DMS79 treated with DMSO at 0.1 percent for 48 hours (cell line): ENCODE data around the gene PUM1.
A peak's percentile ranks its signal among the peaks of the same experiment; 100 is the strongest.

Source experiments
- DNase-seq: peaks from one replicate; lab custom pipeline; 2025; lab: John Stamatoyannopoulos, UW

The PUM1 gene

GRCh38 chr1:30929135-30929889 is 136.2 kb downstream of the PUM1 start:
- DNase-seq: no peak

GRCh38 chr1:30928789-30929134 is 136.8 kb downstream of the PUM1 start:
- no peak for DNase-seq

- DNase-seq: no peak
These were observed 137.3 kb downstream of the PUM1 start for GRCh38 chr1:30928171-30928570.

- no peak for DNase-seq
These were observed 138.1 kb downstream of the PUM1 start for GRCh38 chr1:30927448-30927847.

- DNase-seq: no peak
These were observed 141.9 kb downstream of the PUM1 start for GRCh38 chr1:30923597-30923996.

- DNase-seq: no peak
These were observed 144.7 kb downstream of the PUM1 start for GRCh38 chr1:30920827-30921226.

GRCh38 chr1:30919025-30919881 is 146.3 kb downstream of the PUM1 start:
- peak; percentile 47 for DNase-seq

GRCh38 chr1:30916296-30916695 is 149.2 kb downstream of the PUM1 start:
- no peak for DNase-seq

GRCh38 chr1:30915491-30916230 is 149.9 kb downstream of the PUM1 start:
- DNase-seq: no peak

- DNase-seq: no peak
These were observed 150.6 kb downstream of the PUM1 start for GRCh38 chr1:30914931-30915330.

GRCh38 chr1:30914587-30914922 is 151.0 kb downstream of the PUM1 start:
- DNase-seq: no peak

GRCh38 chr1:30912913-30913652 is 152.4 kb downstream of the PUM1 start:
- DNase-seq: no peak

- no peak for DNase-seq
These were observed 153.3 kb downstream of the PUM1 start for GRCh38 chr1:30912224-30912623.

- DNase-seq: peak; percentile 78
These were observed 154.2 kb downstream of the PUM1 start for GRCh38 chr1:30911059-30911954.

GRCh38 chr1:30909365-30910068 is 156.0 kb downstream of the PUM1 start:
- no peak for DNase-seq

GRCh38 chr1:30908696-30909364 is 156.7 kb downstream of the PUM1 start, which contains the start of gene SDC3:
TSS of gene SDC3 (minus strand) at chr1:30908758. CDS start at chr1:30908586, 172 bp downstream.
- no peak for DNase-seq

- DNase-seq: no peak
These were observed 157.2 kb downstream of the PUM1 start for GRCh38 chr1:30908316-30908695.

- DNase-seq: no peak
These were observed 157.8 kb downstream of the PUM1 start for GRCh38 chr1:30907481-30908315.
